G401.6 (cell line): ENCODE measurements around the gene CFL2.

Experiments
- FAIRE-seq: peaks from 2 replicates; lab custom pipeline; 2012; peaks lifted over from hg19 to GRCh38; lab: Jason Lieb, UNC

Gene CFL2

GRCh38 chr14:34671716-34672115, 42.7 kb downstream of the CFL2 start:
- no peak for FAIRE-seq

GRCh38 chr14:34668111-34668510, 46.3 kb downstream of the CFL2 start:
- FAIRE-seq, result no peak

- FAIRE-seq, result no peak
Observed at GRCh38 chr14:34667007-34667406, 47.4 kb downstream of the CFL2 start.

- no peak for FAIRE-seq
Observed at GRCh38 chr14:34665785-34666435, 48.5 kb downstream of the CFL2 start.

GRCh38 chr14:34662561-34663088, 51.8 kb downstream of the CFL2 start:
- no peak for FAIRE-seq

- FAIRE-seq, result no peak
Observed at GRCh38 chr14:34660796-34661195, 53.6 kb downstream of the CFL2 start.
